HCT116 (cell line): ENCODE measurements around the gene RBM20. TPM values are rescaled to one million over a fixed set of nuclear protein-coding genes. Genes with fewer than 3 reads are reported as not detected.

ENCODE experiments used
- ATAC-seq: fragments of 200-7000 bp; cut with Tn5 transposase; 2 replicates; pipeline ENCODE4 v1.9.1; 2020; ENCODE audit warnings: mild to moderate bottlenecking, moderate library complexity
- BruUV-seq: library from RNA; stranded (reverse); fragments of 400-500 nt; replicated peaks from 2 replicates; lab custom pipeline; 2021; lab: Mats Ljungman, UMichigan
- CTCF ChIA-PET: fragments of 300-600 bp; sonication (Branson Sonifier 250); formaldehyde crosslinking; loops from one replicate; lab custom pipeline; 2021; ENCODE audit warnings: antibody characterized with exemption; lab: Charles Lee
- POLR2A ChIA-PET: fragments of 300-600, 350-600 bp; sonication (Branson Sonifier 250); formaldehyde crosslinking; loops from one replicate; lab custom pipeline; 2021; ENCODE audit warnings: antibody characterized with exemption; lab: Charles Lee
- RAD21 ChIA-PET, 2 experiments: fragments of 300-600 bp; sonication (Branson Sonifier 250); formaldehyde crosslinking; loops; one replicate each; lab custom pipeline; 2023; ENCODE audit warnings: low total read pairs in 2 of 2; ENCODE audit not compliant: uncharacterized antibody in 2 of 2, unreplicated experiment in 2 of 2, low non-redundant PET in 1 of 2; lab: Charles Lee
- DNase-seq: peaks from one replicate; pipeline ENCODE4 v3.0.0-alpha.2; 2010; ENCODE audit warnings: low read depth, low spot score
- H2AFZ ChIP-seq: fragments of 200-600 bp; shearing (Covaris generic), sonication (generic); 2 replicates; pipeline ENCODE4 v1.6.1; 2017; ENCODE audit warnings: low read depth, mixed run types, mixed read lengths, antibody characterized with exemption, low read length; ENCODE audit not compliant: poor library complexity, severe bottlenecking
- H3K27ac ChIP-seq: 2 replicates; pipeline ENCODE4 v1.5.1; 2012; ENCODE audit warnings: low read depth, low read length
- H3K27me3 ChIP-seq: fragments of 200-600 bp; sonication (generic); 2 replicates; pipeline ENCODE4 v1.6.1; 2016; ENCODE audit warnings: mixed run types, low read length, mixed read lengths; ENCODE audit not compliant: insufficient read depth
- H3K36me3 ChIP-seq, 2 experiments: fragments of 200-500 bp in 1 of 2; fragments of 200-600 bp in 1 of 2; sonication (Bioruptor generic) in 1 of 2; sonication (generic) in 1 of 2; 2 replicates each; pipeline versions ENCODE4 v1.5.1 to v1.6.1; 2014 to 2016; ENCODE audit warnings: low read length in 2 of 2, inconsistent platforms in 1 of 2, mixed read lengths in 1 of 2, mixed run types in 1 of 2; ENCODE audit not compliant: insufficient read depth in 2 of 2, control insufficient read depth in 1 of 2
- H3K4me1 ChIP-seq, 2 experiments: fragments of 200-600 bp in 1 of 2; sonication (generic) in 1 of 2; 2 replicates each; pipeline versions ENCODE4 v1.5.1 to v1.6.1; 2012 to 2017; ENCODE audit warnings: low read length in 2 of 2, inconsistent platforms in 1 of 2, mild to moderate bottlenecking in 1 of 2, mixed read lengths in 1 of 2, mixed run types in 1 of 2, moderate library complexity in 1 of 2; ENCODE audit not compliant: insufficient read depth in 2 of 2, control insufficient read depth in 1 of 2
- H3K4me2 ChIP-seq: fragments of 200-600 bp; sonication (generic); 2 replicates; pipeline ENCODE4 v1.6.1; 2017; ENCODE audit warnings: mixed run types, low read length, mixed read lengths
- H3K4me3 ChIP-seq, 2 experiments: fragments of 200-600 bp in 1 of 2; sonication (generic) in 1 of 2; replicated peaks in 1 of 2; 2 replicates each; pipeline ENCODE4 v1.5.1; 2011 to 2016; ENCODE audit warnings: low read length in 2 of 2, control low read depth in 1 of 2, low read depth in 1 of 2, mild to moderate bottlenecking in 1 of 2, mixed read lengths in 1 of 2, mixed run types in 1 of 2
- H3K79me2 ChIP-seq: fragments of 200-600 bp; sonication (generic); 2 replicates; pipeline ENCODE4 v1.6.1; 2017; ENCODE audit warnings: mild to moderate bottlenecking, mixed run types, low read length, moderate library complexity, mixed read lengths; ENCODE audit not compliant: insufficient read depth
- H3K9ac ChIP-seq: fragments of 200-600 bp; sonication (generic); 2 replicates; pipeline ENCODE4 v1.6.1; 2016; ENCODE audit warnings: low read length, mixed read lengths
- H3K9me2 ChIP-seq: fragments of 200-600 bp; sonication (generic), shearing (Covaris generic); 2 replicates; pipeline ENCODE4 v1.6.1; 2017; ENCODE audit warnings: mixed run types, mild to moderate bottlenecking, moderate library complexity; ENCODE audit not compliant: insufficient read depth
- H3K9me3 ChIP-seq, 2 experiments: fragments of 200-500 bp in 1 of 2; fragments of 200-600 bp in 1 of 2; sonication (Bioruptor generic) in 1 of 2; sonication (generic) in 1 of 2; 2 replicates each; pipeline ENCODE4 v1.6.1; 2014 to 2017; ENCODE audit warnings: low read length in 2 of 2, mixed read lengths in 2 of 2, inconsistent platforms in 1 of 2, low read depth in 1 of 2, mild to moderate bottlenecking in 1 of 2, mixed run types in 1 of 2, moderate library complexity in 1 of 2; ENCODE audit not compliant: control insufficient read depth in 1 of 2, insufficient read depth in 1 of 2
- H4K20me1 ChIP-seq: fragments of 200-600 bp; sonication (generic), shearing (Covaris generic); 2 replicates; pipeline ENCODE4 v1.6.1; 2017; ENCODE audit warnings: mixed run types, mild to moderate bottlenecking, moderate library complexity; ENCODE audit not compliant: insufficient read depth
- EGR1 ChIP-seq: IDR thresholded peaks from 2 replicates; pipeline ENCODE4 v1.6.1; 2012; ENCODE audit warnings: low read depth
- FOSL1 ChIP-seq: IDR thresholded peaks from 2 replicates; pipeline ENCODE4 v1.6.1; 2012; ENCODE audit warnings: low read depth
- RAD21 ChIP-seq: IDR thresholded peaks from 2 replicates; pipeline ENCODE4 v1.6.1; 2012; ENCODE audit warnings: low read depth, mild to moderate bottlenecking
- SIN3A ChIP-seq: IDR thresholded peaks from 2 replicates; pipeline ENCODE4 v1.6.1; 2012; ENCODE audit warnings: low read depth
- SP1 ChIP-seq: IDR thresholded peaks from 2 replicates; pipeline ENCODE4 v1.6.1; 2012; ENCODE audit warnings: low read depth
- SRF ChIP-seq: IDR thresholded peaks from 2 replicates; pipeline ENCODE4 v1.6.1; 2012; ENCODE audit warnings: low read depth
- YY1 ChIP-seq: IDR thresholded peaks from 2 replicates; pipeline ENCODE4 v1.6.1; 2011; ENCODE audit warnings: low read length, low read depth, moderate library complexity, mild to moderate bottlenecking; ENCODE audit not compliant: insufficient replicate concordance; ENCODE audit errors: extremely low read depth
- ZFX ChIP-seq: fragments of 450-650 bp; IDR thresholded peaks from 2 replicates; pipeline ENCODE4 v1.6.1; 2017
- intact Hi-C: fragments of 100-400 bp; cut with micrococcal nuclease; formaldehyde crosslinking; loops from 2 replicates; pipeline ENCODE4 v1.10.0; 2022
- total RNA-seq: library from RNA; stranded (reverse); gene quantifications from one replicate; pipeline ENCODE4 v1.2.1, GENCODE V29; 2021; ENCODE audit not compliant: unreplicated experiment
- TF ChIP-seq, protein P1 (sequence below): IDR thresholded peaks from 2 replicates; pipeline ENCODE4 v1.6.1; 2012
- TF ChIP-seq, protein P2 (sequence below), 3 experiments: fragments of 200-600 bp in 1 of 3; sonication (generic) in 1 of 3; IDR thresholded peaks in 2 of 3; conservative IDR thresholded peaks in 1 of 3; 2 replicates each; pipeline ENCODE4 v1.5.1; 2012 to 2017; ENCODE audit warnings: low read depth in 2 of 3, low read length in 2 of 3, antibody characterized with exemption in 1 of 3, borderline replicate concordance in 1 of 3, control low read depth in 1 of 3, mild to moderate bottlenecking in 1 of 3, mixed read lengths in 1 of 3, mixed run types in 1 of 3, moderate library complexity in 1 of 3; ENCODE audit not compliant: insufficient read depth in 1 of 3

The RBM20 gene
- total RNA-seq, 1 experiment from 2014 or later = 2.0 TPM

DNA sequence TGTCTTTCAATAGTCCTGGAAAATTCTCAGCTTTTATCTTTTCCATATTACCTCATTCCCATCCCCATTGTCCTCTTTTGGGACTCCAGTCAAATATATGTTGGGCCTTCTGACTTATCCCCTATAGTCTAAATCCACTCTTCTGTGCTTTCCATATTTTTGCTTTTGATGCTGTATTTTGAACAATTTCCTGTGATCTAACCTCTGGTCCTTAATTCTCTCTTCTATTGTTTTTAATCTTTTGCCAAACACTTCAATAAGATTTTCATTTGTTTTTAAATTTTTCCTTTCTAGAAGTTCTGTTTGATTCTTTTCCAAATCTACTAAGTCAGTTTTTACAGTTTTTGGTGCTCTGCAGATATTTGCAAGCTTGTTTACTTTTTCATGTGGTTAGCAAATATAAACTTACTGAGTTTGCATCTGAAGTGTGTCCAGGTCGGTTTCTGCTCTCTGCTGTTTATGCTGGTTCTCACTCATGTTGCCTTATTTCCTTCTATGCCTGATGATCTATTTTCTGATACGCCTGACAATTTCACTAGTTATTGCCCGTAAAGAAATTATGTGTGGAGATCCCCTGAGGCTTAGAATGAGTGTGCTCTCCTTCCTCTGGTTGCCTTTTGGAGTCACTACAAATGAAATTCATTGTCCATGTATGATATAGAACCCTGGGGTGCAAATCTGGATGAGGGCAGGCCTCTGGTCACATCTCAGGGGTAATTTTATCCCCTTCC, 110.4 kb downstream of the RBM20 start:
- CTCF ChIA-PET = no interaction called here

More for the DNA sequence above, 110.4 kb downstream of the RBM20 start:
- ATAC-seq = no peak
- TF ChIP-seq EGR1 (no peak), SRF (no peak), SP1 (no peak), YY1 (no peak), ZFX (no peak), SIN3A (no peak), RAD21 (no peak), FOSL1 (no peak)
- TF ChIP-seq, protein P1, sequence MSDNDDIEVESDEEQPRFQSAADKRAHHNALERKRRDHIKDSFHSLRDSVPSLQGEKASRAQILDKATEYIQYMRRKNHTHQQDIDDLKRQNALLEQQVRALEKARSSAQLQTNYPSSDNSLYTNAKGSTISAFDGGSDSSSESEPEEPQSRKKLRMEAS = no peak
- TF ChIP-seq, protein P2, sequence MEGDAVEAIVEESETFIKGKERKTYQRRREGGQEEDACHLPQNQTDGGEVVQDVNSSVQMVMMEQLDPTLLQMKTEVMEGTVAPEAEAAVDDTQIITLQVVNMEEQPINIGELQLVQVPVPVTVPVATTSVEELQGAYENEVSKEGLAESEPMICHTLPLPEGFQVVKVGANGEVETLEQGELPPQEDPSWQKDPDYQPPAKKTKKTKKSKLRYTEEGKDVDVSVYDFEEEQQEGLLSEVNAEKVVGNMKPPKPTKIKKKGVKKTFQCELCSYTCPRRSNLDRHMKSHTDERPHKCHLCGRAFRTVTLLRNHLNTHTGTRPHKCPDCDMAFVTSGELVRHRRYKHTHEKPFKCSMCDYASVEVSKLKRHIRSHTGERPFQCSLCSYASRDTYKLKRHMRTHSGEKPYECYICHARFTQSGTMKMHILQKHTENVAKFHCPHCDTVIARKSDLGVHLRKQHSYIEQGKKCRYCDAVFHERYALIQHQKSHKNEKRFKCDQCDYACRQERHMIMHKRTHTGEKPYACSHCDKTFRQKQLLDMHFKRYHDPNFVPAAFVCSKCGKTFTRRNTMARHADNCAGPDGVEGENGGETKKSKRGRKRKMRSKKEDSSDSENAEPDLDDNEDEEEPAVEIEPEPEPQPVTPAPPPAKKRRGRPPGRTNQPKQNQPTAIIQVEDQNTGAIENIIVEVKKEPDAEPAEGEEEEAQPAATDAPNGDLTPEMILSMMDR (IDR thresholded peaks at IDR 0.05 in 2 of 3, conservative IDR thresholded peaks at IDR 0.05 in 1 of 3; ENCODE audit: borderline replicate concordance in 1 of 3, insufficient read depth in 1 of 3, low read depth in 2 of 3, low read length in 2 of 3) = no peak
- H3K9ac ChIP-seq = no peak overlapping the region
- intact Hi-C loops = no loop called here
- H3K4me3 ChIP-seq = no peak overlapping the region
- H3K4me2 ChIP-seq = no peak overlapping the region
- H3K27me3 ChIP-seq = peaks cover 5% of the 10 kb centered on the region; the same call in 1 of the 2 replicates
- H3K9me3 ChIP-seq = no peaks in the 10 kb centered on the region
- H2AFZ ChIP-seq = no peak overlapping the region
- no peaks in the 10 kb centered on the region for H4K20me1 ChIP-seq
- peaks cover 0 to 4% of the 10 kb centered on the region in 2 experiments; a peak in 1 of 4 replicates for H3K4me1 ChIP-seq
- no peaks in the 10 kb centered on the region for H3K79me2 ChIP-seq
- no peak for DNase-seq
- POLR2A ChIA-PET = no interaction called here
- H3K9me2 ChIP-seq = no peaks in the 10 kb centered on the region
- RAD21 ChIA-PET = no interaction called here
- no peaks in the 10 kb centered on the region for H3K36me3 ChIP-seq
- no TSS peak for BruUV-seq
- H3K27ac ChIP-seq = no peak overlapping the region
